Colon (tissue), 2 donors: Measurements from ENCODE around the gene CMTM3.

Source experiments
- FAIRE-seq: peaks from 2 replicates; lab custom pipeline; 2012; peaks lifted over from hg19 to GRCh38; lab: Jason Lieb, UNC
- donor health status: control.
- donor health status: control.

Gene CMTM3

GRCh38 chr16:66662445-66663194 lies 58.1 kb downstream of the CMTM3 start:
- no peak for FAIRE-seq
